C4-2B (cell line): Measurements from ENCODE around the gene FBP1.

Experiments
- ZFX ChIP-seq: fragments of 450-650 bp; IDR thresholded peaks from 2 replicates; pipeline ENCODE4 v1.6.1; 2017
- TF ChIP-seq, protein P1 (sequence below): fragments of 450-650 bp; conservative IDR thresholded peaks from 2 replicates; pipeline ENCODE4 v1.5.1; 2017; ENCODE audit warnings: mild to moderate bottlenecking

DNA sequence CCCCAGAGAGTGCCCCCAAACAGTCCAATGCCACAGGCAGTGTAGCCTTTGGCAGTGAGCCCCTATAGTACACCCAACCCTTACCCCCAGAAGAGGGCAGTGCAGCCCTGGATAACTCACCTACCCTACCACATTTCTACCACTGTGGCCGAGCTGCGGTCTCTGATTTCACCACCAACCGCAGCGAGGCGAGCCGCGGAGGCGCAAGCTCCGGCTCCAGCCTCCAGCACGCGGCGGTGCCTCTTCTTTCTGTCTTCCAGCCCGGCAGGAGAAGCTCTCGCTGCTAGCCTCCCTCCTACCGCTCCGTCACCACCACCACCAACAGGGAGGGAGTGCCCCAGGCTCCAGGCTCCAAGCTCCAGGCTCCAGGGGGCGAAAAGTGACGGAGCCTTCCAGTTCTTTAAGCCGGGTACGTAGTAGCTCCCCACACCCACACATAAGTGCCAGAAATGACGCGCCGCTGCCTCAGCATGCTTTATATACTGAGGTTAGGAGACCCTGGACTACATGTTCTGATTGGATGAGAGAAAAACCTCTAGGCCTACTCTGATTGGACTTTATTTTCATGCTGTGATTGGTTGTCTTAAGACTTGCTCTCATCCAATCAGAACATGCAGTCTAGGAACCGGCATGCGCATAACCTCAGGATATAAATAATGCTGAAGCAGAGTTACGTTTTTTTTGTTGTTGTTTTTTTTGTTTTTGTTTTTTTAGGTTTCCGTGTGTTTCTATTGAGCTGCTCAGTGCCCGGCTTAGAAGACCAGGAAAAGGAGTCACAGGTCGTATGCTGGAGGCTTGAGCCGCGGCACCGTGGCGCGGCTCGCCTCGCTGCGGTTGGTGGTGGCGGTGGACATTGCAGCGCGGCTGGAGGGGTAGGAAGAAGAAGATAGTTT, 84.6 kb downstream of the FBP1 start, which contains the start of gene PCAT7:
- TF ChIP-seq, protein P1, sequence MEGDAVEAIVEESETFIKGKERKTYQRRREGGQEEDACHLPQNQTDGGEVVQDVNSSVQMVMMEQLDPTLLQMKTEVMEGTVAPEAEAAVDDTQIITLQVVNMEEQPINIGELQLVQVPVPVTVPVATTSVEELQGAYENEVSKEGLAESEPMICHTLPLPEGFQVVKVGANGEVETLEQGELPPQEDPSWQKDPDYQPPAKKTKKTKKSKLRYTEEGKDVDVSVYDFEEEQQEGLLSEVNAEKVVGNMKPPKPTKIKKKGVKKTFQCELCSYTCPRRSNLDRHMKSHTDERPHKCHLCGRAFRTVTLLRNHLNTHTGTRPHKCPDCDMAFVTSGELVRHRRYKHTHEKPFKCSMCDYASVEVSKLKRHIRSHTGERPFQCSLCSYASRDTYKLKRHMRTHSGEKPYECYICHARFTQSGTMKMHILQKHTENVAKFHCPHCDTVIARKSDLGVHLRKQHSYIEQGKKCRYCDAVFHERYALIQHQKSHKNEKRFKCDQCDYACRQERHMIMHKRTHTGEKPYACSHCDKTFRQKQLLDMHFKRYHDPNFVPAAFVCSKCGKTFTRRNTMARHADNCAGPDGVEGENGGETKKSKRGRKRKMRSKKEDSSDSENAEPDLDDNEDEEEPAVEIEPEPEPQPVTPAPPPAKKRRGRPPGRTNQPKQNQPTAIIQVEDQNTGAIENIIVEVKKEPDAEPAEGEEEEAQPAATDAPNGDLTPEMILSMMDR: peak; percentile 81
- TF ChIP-seq ZFX: no peak
